HG03378 (cell line): Measurements from ENCODE around the gene PRICKLE4.

Experiments
- ATAC-seq: cut with Tn5 transposase; IDR thresholded peaks from one replicate; pipeline ENCODE4 v1.9.1; 2021; ENCODE audit warnings: mild to moderate bottlenecking, moderate library complexity; ENCODE audit not compliant: unreplicated experiment

PRICKLE4 gene

GRCh38 chr6:41769376-41769775 is 11.2 kb upstream of the PRICKLE4 start:
- no peak for ATAC-seq

DNA sequence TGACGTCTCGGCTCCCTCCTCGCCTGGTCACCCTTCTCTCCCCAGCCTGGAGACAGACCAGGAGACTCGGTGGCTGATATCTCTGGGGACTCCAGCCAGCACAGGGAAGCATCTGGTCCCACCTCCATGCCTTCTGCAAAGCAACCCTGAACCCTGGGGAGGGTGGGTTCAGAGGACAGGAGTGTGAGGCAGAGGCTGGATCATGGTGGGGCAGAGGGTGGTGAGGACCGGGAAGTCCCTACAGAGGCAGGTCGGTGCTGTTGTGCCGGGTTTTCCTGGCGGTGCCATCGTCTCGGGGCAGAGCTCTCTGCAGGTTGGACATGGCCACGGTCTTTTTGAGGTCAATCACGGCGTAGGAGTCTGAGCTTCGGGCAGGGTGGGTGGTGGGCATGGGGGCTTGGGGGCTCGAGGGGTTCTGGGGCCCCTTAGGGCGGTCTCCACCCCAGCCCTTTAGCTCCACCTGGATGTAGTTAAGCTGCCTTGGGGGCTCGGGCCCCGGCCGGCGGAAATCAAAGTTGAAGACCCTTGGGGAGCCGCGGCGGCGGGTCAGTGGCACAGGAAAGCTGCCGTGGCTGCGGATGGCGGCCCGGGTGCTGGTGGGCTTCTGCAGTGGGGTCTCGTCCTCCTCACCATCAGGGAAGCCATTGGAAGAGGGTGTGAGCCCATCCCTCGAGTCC is 10.1 kb upstream of the PRICKLE4 start:
- ATAC-seq = no peak

GRCh38 chr6:41771058-41771983 is 9.3 kb upstream of the PRICKLE4 start:
- no peak for ATAC-seq

GRCh38 chr6:41774841-41775240 is 5.7 kb upstream of the PRICKLE4 start:
- no peak for ATAC-seq

- no peak for ATAC-seq
Measured at GRCh38 chr6:41775293-41775882, 5.2 kb upstream of the PRICKLE4 start.

- ATAC-seq = no peak
Measured at GRCh38 chr6:41777551-41778285, 2.9 kb upstream of the PRICKLE4 start.

DNA sequence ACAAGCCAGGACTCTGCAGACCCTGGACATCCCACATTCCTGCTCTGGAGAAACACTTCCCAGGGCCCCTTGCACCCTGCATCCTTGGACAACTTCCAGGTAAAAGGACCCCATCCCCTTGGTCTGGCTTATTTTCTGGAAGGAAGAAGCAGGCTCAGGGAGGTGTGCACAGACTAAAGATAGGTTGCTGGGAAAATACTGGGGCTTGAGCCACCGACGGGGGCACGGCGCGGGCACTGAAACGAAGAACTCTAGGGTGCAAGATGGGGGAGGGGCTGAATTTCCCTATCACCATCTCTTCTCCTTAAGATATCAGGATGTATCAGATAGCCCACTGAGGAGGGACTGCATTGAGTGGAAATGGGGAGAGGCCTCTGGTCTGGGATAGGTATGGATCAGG is 1.7 kb upstream of the PRICKLE4 start:
- no peak for ATAC-seq

GRCh38 chr6:41779336-41779735 is 1.2 kb upstream of the PRICKLE4 start:
- ATAC-seq = peak; percentile 1

GRCh38 chr6:41779788-41780550 is 613 bp upstream of the PRICKLE4 start, which contains the start of gene FRS3:
TSS of gene FRS3 (minus strand) at chr6:41779900. CDS start at chr6:41776987, 2,913 bp downstream.
- ATAC-seq = peak; percentile 86

DNA sequence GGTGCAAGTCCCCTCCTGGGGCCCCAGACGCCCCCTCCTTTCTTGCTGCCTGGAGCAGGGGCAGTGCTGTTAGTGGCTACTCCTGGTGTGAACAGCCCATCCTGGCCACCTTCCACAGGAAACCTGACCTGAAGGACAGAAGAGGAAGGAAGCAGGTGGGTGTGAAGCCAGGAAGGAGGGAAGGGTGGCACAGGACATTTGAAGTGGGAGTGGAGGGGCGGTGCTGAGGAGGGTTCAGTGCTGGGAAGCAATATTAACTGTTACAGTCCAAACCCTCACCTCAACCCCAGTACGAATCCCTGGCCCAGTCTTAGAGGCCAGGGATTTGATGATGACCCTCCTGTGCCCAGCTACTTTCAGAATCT is 766 bp downstream of the PRICKLE4 start:
- no peak for ATAC-seq

- ATAC-seq = no peak
Measured at GRCh38 chr6:41783106-41783780, 2.7 kb downstream of the PRICKLE4 start.

DNA sequence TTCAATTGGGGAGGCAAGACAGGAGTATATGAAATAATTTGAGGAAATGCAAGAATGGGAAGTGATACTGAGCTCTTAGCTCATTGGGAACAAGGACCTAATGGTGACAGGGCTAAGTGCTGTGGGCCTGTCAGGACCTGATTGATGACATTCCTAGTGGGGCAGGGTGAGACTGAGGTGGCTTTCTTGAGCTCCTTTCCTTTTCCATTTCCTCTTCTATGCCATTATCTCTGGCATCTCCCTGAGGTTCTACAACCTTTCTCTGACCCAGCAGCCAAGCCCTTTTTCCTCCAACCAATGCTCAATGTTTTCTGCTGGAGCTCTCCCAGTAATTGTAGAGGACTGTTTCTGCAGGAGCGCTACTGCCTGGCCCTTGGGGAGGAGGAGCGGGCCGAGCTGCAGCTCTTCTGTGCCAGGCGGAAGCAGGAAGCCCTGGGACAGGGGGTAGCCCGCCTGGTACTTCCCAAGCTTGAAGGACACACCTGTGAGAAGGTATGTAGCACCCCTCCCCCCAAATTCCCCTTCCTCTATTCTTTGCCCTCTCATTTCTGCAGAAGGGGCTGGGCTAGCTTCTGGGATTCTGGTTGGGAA is 4.1 kb downstream of the PRICKLE4 start:
- no peak for ATAC-seq

DNA sequence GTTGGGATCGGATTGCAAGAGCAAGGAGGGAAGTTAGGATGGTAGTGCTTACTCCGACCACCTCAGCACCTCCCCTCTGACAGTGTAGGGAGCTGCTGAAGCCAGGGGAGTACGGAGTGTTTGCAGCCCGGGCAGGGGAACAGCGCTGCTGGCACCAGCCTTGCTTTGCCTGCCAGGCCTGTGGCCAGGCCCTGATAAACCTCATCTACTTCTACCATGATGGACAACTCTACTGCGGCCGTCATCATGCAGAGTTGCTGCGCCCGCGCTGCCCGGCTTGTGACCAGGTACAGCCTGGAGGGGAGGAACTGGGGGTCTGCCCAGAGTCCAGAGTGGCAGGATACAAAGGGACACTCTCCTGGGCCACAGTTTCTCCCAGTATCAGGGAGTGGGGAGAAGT is 4.7 kb downstream of the PRICKLE4 start:
- no peak for ATAC-seq

DNA sequence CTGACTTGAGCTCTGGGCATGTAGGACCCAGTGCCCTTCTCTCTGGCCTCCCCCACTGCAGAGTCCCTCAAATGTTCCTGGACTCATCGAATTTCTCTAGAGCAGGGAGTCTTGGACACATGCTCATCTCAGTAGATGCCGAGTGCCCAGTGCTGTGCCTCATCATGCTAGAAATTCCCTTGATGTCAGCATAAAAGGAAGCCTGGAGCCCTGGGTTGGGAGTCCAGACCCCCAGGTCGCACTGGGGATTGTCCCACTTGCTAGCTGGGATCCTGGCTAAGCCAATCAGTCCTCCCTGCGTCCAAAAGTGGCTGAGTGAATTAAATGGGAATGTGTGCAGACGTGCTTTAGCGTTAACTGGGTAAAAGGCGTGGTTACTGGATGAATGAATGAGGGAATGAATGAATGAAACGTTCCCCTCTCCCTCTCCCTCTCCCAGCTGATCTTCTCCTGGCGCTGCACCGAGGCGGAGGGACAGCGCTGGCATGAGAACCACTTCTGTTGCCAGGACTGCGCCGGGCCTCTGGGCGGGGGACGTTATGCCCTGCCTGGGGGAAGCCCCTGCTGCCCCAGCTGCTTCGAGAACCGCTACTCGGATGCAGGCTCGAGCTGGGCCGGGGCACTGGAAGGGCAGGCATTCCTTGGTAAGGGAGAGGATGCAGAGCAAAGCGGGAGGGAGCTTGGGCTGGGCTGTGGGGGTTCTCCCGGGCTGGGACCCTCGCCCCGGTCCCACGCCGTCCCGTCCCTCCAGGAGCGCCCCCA is 5.3 kb downstream of the PRICKLE4 start:
- ATAC-seq = no peak

- ATAC-seq = peak; percentile 27
Measured at GRCh38 chr6:41786451-41787218, 6.1 kb downstream of the PRICKLE4 start.

GRCh38 chr6:41787219-41787917 is 6.8 kb downstream of the PRICKLE4 start, which contains the start of gene TOMM6:
TSS of gene TOMM6 (plus strand) at chr6:41787694. CDS start at chr6:41787698, 4 bp downstream.
- ATAC-seq = peak; percentile 74

- ATAC-seq = no peak
Measured at GRCh38 chr6:41789390-41789724, 8.8 kb downstream of the PRICKLE4 start.
